Trophoblast cell (in vitro differentiated cells and primary cell): ENCODE data around the gene PTPN12.
"Not testable (repeated sequence)": the region's sequence is repeated elsewhere in the genome, so short reads cannot be mapped to it uniquely, and the experiment has no call there.

Experiments
- DNase-seq, 2 donors: peaks; one replicate each; pipeline ENCODE4 v3.0.0-alpha.2; 2016
- H2AFZ ChIP-seq: 2 replicates; pipeline ENCODE4 v1.6.1; 2013; ENCODE audit warnings: low read length, moderate library complexity, mild to moderate bottlenecking; ENCODE audit not compliant: insufficient read depth, poor library complexity
- H2AK5ac ChIP-seq: 2 replicates; pipeline ENCODE4 v1.6.1; 2013; ENCODE audit warnings: mild to moderate bottlenecking, low read length
- H2BK120ac ChIP-seq: 2 replicates; pipeline ENCODE4 v1.6.1; 2013; ENCODE audit warnings: low read length, mild to moderate bottlenecking, moderate library complexity; ENCODE audit not compliant: insufficient read depth, poor library complexity
- H2BK12ac ChIP-seq: 2 replicates; pipeline ENCODE4 v1.6.1; 2013; ENCODE audit warnings: mild to moderate bottlenecking, low read length, moderate library complexity
- H2BK5ac ChIP-seq: 2 replicates; pipeline ENCODE4 v1.6.1; 2013; ENCODE audit warnings: low read length, low read depth, moderate library complexity, mild to moderate bottlenecking; ENCODE audit not compliant: poor library complexity
- H3K14ac ChIP-seq: 2 replicates; pipeline ENCODE4 v1.6.1; 2013; ENCODE audit warnings: mild to moderate bottlenecking, low read length
- H3K18ac ChIP-seq: 2 replicates; pipeline ENCODE4 v1.6.1; 2013; ENCODE audit warnings: mild to moderate bottlenecking, low read length
- H3K23ac ChIP-seq: 2 replicates; pipeline ENCODE4 v1.6.1; 2013; ENCODE audit warnings: low read length
- H3K27ac ChIP-seq: 2 replicates; pipeline ENCODE4 v1.5.1; 2013; ENCODE audit warnings: low read depth, mild to moderate bottlenecking, inconsistent platforms, low read length, moderate library complexity
- H3K27me3 ChIP-seq: 2 replicates; pipeline ENCODE4 v1.6.1; 2013; ENCODE audit warnings: inconsistent platforms, mild to moderate bottlenecking, low read length, moderate library complexity; ENCODE audit not compliant: insufficient read depth
- H3K36me3 ChIP-seq, 2 experiments: 1 replicate in 1 of 2; 2 replicates in 1 of 2; pipeline ENCODE4 v1.6.1; 2013; ENCODE audit warnings: low read length in 2 of 2, mild to moderate bottlenecking in 2 of 2, moderate library complexity in 1 of 2; ENCODE audit not compliant: insufficient read depth in 2 of 2, control insufficient read depth in 1 of 2
- H3K4ac ChIP-seq: 2 replicates; pipeline ENCODE4 v1.6.1; 2013; ENCODE audit warnings: low read depth, mild to moderate bottlenecking, low read length, moderate library complexity
- H3K4me1 ChIP-seq, 2 experiments: 1 replicate in 1 of 2; 2 replicates in 1 of 2; pipeline ENCODE4 v1.6.1; 2013; ENCODE audit warnings: low read length in 2 of 2, mild to moderate bottlenecking in 2 of 2, moderate library complexity in 1 of 2; ENCODE audit not compliant: insufficient read depth in 2 of 2, control insufficient read depth in 1 of 2
- H3K4me2 ChIP-seq: 2 replicates; pipeline ENCODE4 v1.6.1; 2013; ENCODE audit warnings: inconsistent platforms, mild to moderate bottlenecking, low read length, moderate library complexity
- H3K4me3 ChIP-seq: 2 replicates; pipeline ENCODE4 v1.5.1; 2013; ENCODE audit warnings: mild to moderate bottlenecking, low read depth, low read length, inconsistent platforms
- H3K79me1 ChIP-seq: one replicate; pipeline ENCODE4 v1.6.1; 2013; ENCODE audit warnings: low read length
- H3K79me2 ChIP-seq: 2 replicates; pipeline ENCODE4 v1.6.1; 2013; ENCODE audit warnings: low read length, mild to moderate bottlenecking; ENCODE audit not compliant: control insufficient read depth, insufficient read depth, poor library complexity
- H3K9ac ChIP-seq: 2 replicates; pipeline ENCODE4 v1.6.1; 2013; ENCODE audit warnings: mild to moderate bottlenecking, low read length
- H3K9me3 ChIP-seq: 2 replicates; pipeline ENCODE4 v1.6.1; 2013; ENCODE audit warnings: low read depth, mild to moderate bottlenecking, control low read depth, inconsistent platforms, low read length; ENCODE audit not compliant: insufficient read depth
- H4K12ac ChIP-seq: 2 replicates; pipeline ENCODE4 v1.6.1; 2013; ENCODE audit warnings: low read depth, mild to moderate bottlenecking, low read length, moderate library complexity
- H4K8ac ChIP-seq: 2 replicates; pipeline ENCODE4 v1.6.1; 2013; ENCODE audit warnings: low read depth, mild to moderate bottlenecking, low read length, moderate library complexity
- H4K91ac ChIP-seq: one replicate; pipeline ENCODE4 v1.6.1; 2013; ENCODE audit warnings: low read depth, mild to moderate bottlenecking, low read length, moderate library complexity
- WGBS: extraction: QIAGEN DNeasy Blood & Tissue Kit; methylation state at CpG from one replicate; pipeline ENCODE4 v1.1.7; 2013; ENCODE audit warnings: missing lambda C conversion rate; ENCODE audit not compliant: insufficient read length, insufficient coverage; ENCODE audit errors: extremely low coverage; 5-methylcytosine and 5-hydroxymethylcytosine counted together

Gene PTPN12

DNA sequence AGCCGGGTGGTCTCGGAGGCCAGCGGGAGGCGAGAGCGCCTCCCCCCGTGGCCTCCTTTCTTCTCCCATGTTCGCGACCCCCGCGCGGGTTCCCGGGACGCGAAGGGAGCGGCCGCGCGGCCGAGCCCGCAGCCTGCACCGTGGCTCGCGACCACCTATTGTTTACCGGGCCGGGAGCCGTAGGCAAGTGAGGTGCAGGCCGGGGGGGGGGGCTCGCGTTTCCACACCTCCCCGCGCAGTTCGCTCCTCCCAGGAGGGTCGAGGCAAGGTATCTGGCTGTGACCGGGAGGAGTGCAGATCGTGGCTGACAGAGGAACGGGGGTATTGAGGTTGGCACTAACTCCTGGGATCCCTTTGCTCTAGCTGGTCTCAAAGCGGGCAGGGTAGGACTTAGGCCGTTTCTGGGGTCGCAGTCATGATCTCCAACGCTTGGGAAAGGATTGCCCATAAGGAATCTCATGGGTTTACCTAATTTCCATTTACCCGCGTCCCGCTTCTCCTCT is 734 bp downstream of the PTPN12 start:
- Histone ChIP-seq H3K79me1 (peaks cover 25% of the 10 kb centered on the region), H4K12ac (peak overlapping the region; percentile 83), H2BK12ac (no peak overlapping the region), H3K79me2 (peaks cover 25% of the 10 kb centered on the region), H3K18ac (peak overlapping the region; percentile 98), H2BK5ac (peak overlapping the region; percentile 97), H3K9ac (peak overlapping the region; percentile 87), H3K23ac (peak overlapping the region; percentile 1), H3K4me1 (peaks cover 8 to 14% of the 10 kb centered on the region in 2 experiments), H3K14ac (peak overlapping the region; percentile 90), H3K4me2 (peak overlapping the region; percentile 80), H4K91ac (peak overlapping the region; percentile 90), H2AK5ac (peak overlapping the region; percentile 89), H3K27me3 (no peaks in the 10 kb centered on the region), H4K8ac (peak overlapping the region; percentile 96), H3K36me3 (peaks cover 3% of the 10 kb centered on the region in 2 experiments), H3K27ac (peak overlapping the region; percentile 87), H2AFZ (peak overlapping the region; percentile 67), H3K4ac (peak overlapping the region; percentile 94), H3K4me3 (peak overlapping the region; percentile 85), H2BK120ac (peak overlapping the region; percentile 60), H3K9me3 (no peaks in the 10 kb centered on the region)
- peak; percentile 18 to 50 for DNase-seq
- no CpG with 5 or more reads among the region's 43 CpGs for WGBS

DNA sequence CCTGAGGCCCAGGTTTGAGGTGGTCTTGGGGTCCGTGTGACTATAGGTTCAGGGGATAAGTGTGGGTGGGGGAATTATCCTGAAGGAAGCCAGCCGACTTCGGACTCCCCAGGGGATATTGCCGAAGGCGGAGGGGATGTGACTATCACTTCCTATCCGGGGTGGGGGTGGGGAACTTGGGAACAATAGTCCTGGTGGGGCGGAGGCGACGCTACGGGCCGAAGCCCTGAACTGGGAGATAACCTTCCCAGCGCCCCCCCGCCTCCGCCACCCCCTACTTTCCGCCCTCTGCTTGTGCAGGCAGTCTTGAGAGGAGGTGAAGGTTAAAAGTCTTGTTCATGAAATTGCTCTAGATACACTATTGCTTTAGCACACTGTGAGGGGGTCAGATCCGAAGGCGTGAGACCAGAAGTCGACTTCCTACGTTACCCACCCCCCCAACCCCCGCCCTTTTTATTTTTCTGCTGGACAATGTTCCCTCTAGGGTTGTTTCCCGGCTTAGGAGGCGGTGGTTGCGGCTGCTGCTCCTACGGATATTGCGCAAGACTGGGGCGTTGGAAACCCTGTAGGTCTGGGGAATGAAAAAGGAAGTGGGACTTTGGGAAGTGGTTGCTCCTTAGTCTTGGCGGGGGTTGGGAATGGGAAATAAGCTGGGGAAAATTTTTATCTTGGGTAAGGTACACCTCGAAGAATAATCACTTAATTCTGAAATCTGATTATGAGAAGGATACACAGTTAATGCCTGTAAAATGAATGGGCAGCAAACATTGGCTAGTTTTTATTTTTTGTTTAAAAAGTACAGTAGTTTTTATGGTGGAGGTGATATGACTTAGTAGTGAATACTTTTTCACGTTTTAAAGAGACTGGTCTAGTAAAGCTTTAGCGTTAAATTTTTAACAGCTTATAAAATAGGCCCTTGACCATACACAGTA is 1.5 kb downstream of the PTPN12 start:
- H3K18ac ChIP-seq, result peak overlapping the region; percentile 98
- H3K9me3 ChIP-seq, result no peaks in the 10 kb centered on the region
- peak overlapping the region; percentile 87 for H3K9ac ChIP-seq
- H2AK5ac ChIP-seq, result peak overlapping the region; percentile 89
- H3K4me3 ChIP-seq, result peak overlapping the region; percentile 85
- peaks cover 8 to 14% of the 10 kb centered on the region in 2 experiments for H3K4me1 ChIP-seq
- H3K79me1 ChIP-seq, result peaks cover 25% of the 10 kb centered on the region
- H4K91ac ChIP-seq, result peak overlapping the region; percentile 90
- no peak overlapping the region for H2BK12ac ChIP-seq
- H3K36me3 ChIP-seq, result peaks cover 3% of the 10 kb centered on the region in 2 experiments
- peak overlapping the region; percentile 96 for H4K8ac ChIP-seq
- WGBS, result no CpG with 5 or more reads among the region's 30 CpGs
- H3K79me2 ChIP-seq, result peaks cover 25% of the 10 kb centered on the region
- H4K12ac ChIP-seq, result peak overlapping the region; percentile 83
- peak overlapping the region; percentile 97 for H2BK5ac ChIP-seq
- DNase-seq, result peak; percentile 86 to 96
- peak overlapping the region; percentile 1 for H3K23ac ChIP-seq
- H3K27ac ChIP-seq, result peak overlapping the region; percentile 87
- peak overlapping the region; percentile 90 for H3K14ac ChIP-seq
- H3K27me3 ChIP-seq, result no peaks in the 10 kb centered on the region
- peak overlapping the region; percentile 60 for H2BK120ac ChIP-seq
- peak overlapping the region; percentile 94 for H3K4ac ChIP-seq
- H3K4me2 ChIP-seq, result peak overlapping the region; percentile 80
- peak overlapping the region; percentile 67 for H2AFZ ChIP-seq

DNA sequence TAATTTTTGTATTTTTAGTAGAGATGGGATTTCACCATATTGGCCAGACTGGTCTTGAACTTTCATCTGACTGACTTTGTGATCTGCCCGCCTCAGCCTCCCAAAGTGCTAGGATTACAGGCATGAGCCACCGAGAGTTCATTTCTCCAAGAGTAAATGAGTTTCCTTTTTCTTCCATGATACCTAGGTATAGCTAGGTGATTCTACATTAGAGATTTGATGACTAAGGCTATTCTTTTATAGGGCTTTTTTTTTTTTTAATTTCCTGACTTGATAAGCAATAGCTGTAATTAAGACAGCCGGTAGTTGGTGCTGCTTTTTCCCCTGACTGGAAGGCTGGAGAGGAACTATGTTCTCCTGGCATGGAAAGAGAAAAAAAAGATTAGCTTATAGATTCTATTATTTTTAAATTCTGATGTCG is 3.3 kb downstream of the PTPN12 start:
- peaks cover 3% of the 10 kb centered on the region in 2 experiments for H3K36me3 ChIP-seq
- H2BK5ac ChIP-seq, result no peak overlapping the region
- peaks cover 25% of the 10 kb centered on the region for H3K79me1 ChIP-seq
- no peak overlapping the region for H2AFZ ChIP-seq
- H3K14ac ChIP-seq, result no peak overlapping the region
- no peak overlapping the region for H3K4me2 ChIP-seq
- no peaks in the 10 kb centered on the region for H3K9me3 ChIP-seq
- peak overlapping the region; percentile 63 for H3K4ac ChIP-seq
- no peak overlapping the region for H4K91ac ChIP-seq
- no peak overlapping the region for H3K9ac ChIP-seq
- H3K4me3 ChIP-seq, result no peak overlapping the region
- no peaks in the 10 kb centered on the region for H3K27me3 ChIP-seq
- peak in 1 of 2 donors; percentile 60 for DNase-seq
- no peak overlapping the region for H3K18ac ChIP-seq
- H2BK120ac ChIP-seq, result no peak overlapping the region
- H2AK5ac ChIP-seq, result no peak overlapping the region
- WGBS, result no CpG with 5 or more reads among the region's 4 CpGs
- no peak overlapping the region for H2BK12ac ChIP-seq
- H4K8ac ChIP-seq, result no peak overlapping the region
- H4K12ac ChIP-seq, result no peak overlapping the region
- peaks cover 25% of the 10 kb centered on the region for H3K79me2 ChIP-seq
- H3K23ac ChIP-seq, result no peak overlapping the region
- peaks cover 8 to 14% of the 10 kb centered on the region in 2 experiments for H3K4me1 ChIP-seq
- H3K27ac ChIP-seq, result no peak overlapping the region

- DNase-seq, H2BK5ac ChIP-seq, H2BK120ac ChIP-seq, H3K9me3 ChIP-seq, H3K4me3 ChIP-seq, H3K14ac ChIP-seq, H4K8ac ChIP-seq, H3K9ac ChIP-seq, H3K23ac ChIP-seq, H3K27ac ChIP-seq, H2AFZ ChIP-seq, H2BK12ac ChIP-seq, H3K36me3 ChIP-seq, H3K27me3 ChIP-seq: not testable (repeated sequence)
- Histone ChIP-seq H4K91ac (peak overlapping the region; percentile 21), H3K4me1 (peaks cover 8 to 14% of the 10 kb centered on the region in 2 experiments), H3K79me1 (peaks cover 25% of the 10 kb centered on the region), H3K79me2 (peaks cover 27% of the 10 kb centered on the region), H3K18ac (peak overlapping the region; percentile 38), H2AK5ac (peak overlapping the region; percentile 38), H4K12ac (peak overlapping the region; percentile 22), H3K4ac (peak overlapping the region; percentile 100), H3K4me2 (peak overlapping the region; percentile 36)
- no CpG with 5 or more reads among the region's 7 CpGs for WGBS
Observed at GRCh38 chr7:77540993-77541392, 3.9 kb downstream of the PTPN12 start.
